Lower leg skin (tissue), 3 donors: ENCODE data around the gene NOP9.

Experiments
- POLR2A ChIP-seq, 2 donors: fragments of 450-650 bp; IDR thresholded peaks; one replicate each; pipeline ENCODE4 v1.6.1; 2016 to 2017; ENCODE audit warnings: antibody characterized with exemption in 2 of 2, mild to moderate bottlenecking in 1 of 2, moderate library complexity in 1 of 2
- TF ChIP-seq, protein P1 (sequence below), 3 donors: fragments of 450-650 bp; IDR thresholded peaks; one replicate each; pipeline ENCODE4 v1.5.1; 2016; ENCODE audit warnings: antibody characterized with exemption in 3 of 3, mild to moderate bottlenecking in 3 of 3, moderate library complexity in 2 of 3

DNA sequence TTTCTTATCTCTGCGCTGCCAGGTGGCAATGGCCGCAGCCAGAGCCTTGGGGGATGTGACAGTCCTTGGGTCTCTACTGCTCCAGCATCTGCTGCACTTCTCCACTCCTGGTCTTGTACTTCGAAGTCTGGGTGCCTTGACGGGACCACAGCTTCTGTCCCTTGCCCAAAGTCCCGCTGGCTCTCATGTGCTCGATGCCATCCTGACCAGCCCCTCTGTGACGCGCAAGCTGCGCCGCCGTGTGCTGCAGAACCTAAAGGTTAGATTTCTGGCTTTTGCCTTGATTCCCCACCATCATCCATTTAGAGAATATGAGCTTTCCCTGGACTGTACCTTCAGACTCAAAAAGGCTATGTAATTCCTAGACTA lies 4.4 kb downstream of the NOP9 start:
- no peak for TF ChIP-seq POLR2A (IDR thresholded peaks at IDR 0.05)
- TF ChIP-seq, protein P1, sequence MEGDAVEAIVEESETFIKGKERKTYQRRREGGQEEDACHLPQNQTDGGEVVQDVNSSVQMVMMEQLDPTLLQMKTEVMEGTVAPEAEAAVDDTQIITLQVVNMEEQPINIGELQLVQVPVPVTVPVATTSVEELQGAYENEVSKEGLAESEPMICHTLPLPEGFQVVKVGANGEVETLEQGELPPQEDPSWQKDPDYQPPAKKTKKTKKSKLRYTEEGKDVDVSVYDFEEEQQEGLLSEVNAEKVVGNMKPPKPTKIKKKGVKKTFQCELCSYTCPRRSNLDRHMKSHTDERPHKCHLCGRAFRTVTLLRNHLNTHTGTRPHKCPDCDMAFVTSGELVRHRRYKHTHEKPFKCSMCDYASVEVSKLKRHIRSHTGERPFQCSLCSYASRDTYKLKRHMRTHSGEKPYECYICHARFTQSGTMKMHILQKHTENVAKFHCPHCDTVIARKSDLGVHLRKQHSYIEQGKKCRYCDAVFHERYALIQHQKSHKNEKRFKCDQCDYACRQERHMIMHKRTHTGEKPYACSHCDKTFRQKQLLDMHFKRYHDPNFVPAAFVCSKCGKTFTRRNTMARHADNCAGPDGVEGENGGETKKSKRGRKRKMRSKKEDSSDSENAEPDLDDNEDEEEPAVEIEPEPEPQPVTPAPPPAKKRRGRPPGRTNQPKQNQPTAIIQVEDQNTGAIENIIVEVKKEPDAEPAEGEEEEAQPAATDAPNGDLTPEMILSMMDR (IDR thresholded peaks at IDR 0.05), result no peak
